Left lung (tissue), 10 donors: Measurements from ENCODE around the gene FFAR4. TPM values are rescaled to one million over a fixed set of nuclear protein-coding genes. Genes with fewer than 3 reads are reported as not detected.

Experiments used
- ATAC-seq: fragments of 200-7000 bp; cut with Tn5 transposase; one replicate; pipeline ENCODE4 v1.9.1; 2020; ENCODE audit warnings: moderate library complexity
- DNase-seq, 4 donors: peaks; one replicate each; pipeline ENCODE4 v3.0.0-alpha.2; 2013 to 2020
- H3K27ac ChIP-seq, 2 donors: fragments of 200-600 bp; sonication (generic) in 1 of 2; one replicate each; pipeline versions ENCODE4 v1.5.0 to v1.8.0; 2020 to 2021
- H3K27me3 ChIP-seq, 2 donors: fragments of 200-600 bp; sonication (generic) in 1 of 2; one replicate each; pipeline versions ENCODE4 v1.5.0 to v1.8.0; 2020 to 2021
- H3K36me3 ChIP-seq, 2 donors: fragments of 200-600 bp; sonication (generic) in 1 of 2; one replicate each; pipeline versions ENCODE4 v1.5.0 to v1.8.0; 2020 to 2021
- H3K4me1 ChIP-seq, 2 donors: fragments of 200-600 bp; one replicate each; pipeline ENCODE4 v1.8.0; 2021
- H3K4me3 ChIP-seq, 2 donors: fragments of 200-600 bp; sonication (generic) in 1 of 2; one replicate each; pipeline versions ENCODE4 v1.5.0 to v1.8.0; 2020 to 2021; ENCODE audit warnings: mild to moderate bottlenecking in 1 of 2
- H3K9me3 ChIP-seq, 2 donors: fragments of 200-600 bp; sonication (generic) in 1 of 2; one replicate each; pipeline versions ENCODE4 v1.5.0 to v1.8.0; 2020 to 2021
- CTCF ChIP-seq, 2 donors: fragments of 200-600 bp; sonication (generic) in 1 of 2; IDR thresholded peaks; one replicate each; pipeline versions ENCODE4 v1.5.0 to v1.8.0; 2021; ENCODE audit warnings: antibody characterized with exemption in 2 of 2
- intact Hi-C, 2 donors: fragments of 100-400 bp; cut with DNase I; formaldehyde crosslinking; loops; one replicate each; pipeline versions ENCODE4 v1.11.2 to v1.14.2; 2022
- polyA plus RNA-seq, 6 donors: library from polyadenylated mRNA; unstranded; fragments of 120-200 nt; gene quantifications; one replicate each; pipeline ENCODE4 v1.2.1, GENCODE V29; 2013; ENCODE audit not compliant: insufficient read length in 6 of 6
- total RNA-seq, 2 donors: library from RNA; stranded (reverse); fragmentation: NEBNext Ultra II Directional; extraction: Animal tissue kit (Norgen Biotek cat#: 25700); gene quantifications; one replicate each; pipeline ENCODE4 v1.2.1, GENCODE V29; 2021
- donor health status: DM: no; HTN: yes; CAD: no.
- donor health status: DM: no; HTN: no; CAD: no.

Gene FFAR4
- total and polyA plus RNA-seq, 8 donors = 0.07 to 4.0 (median 0.20) TPM

GRCh38 chr10:93630625-93631557 is 64.4 kb downstream of the FFAR4 start:
- H3K27me3 ChIP-seq = peaks cover 0 to 4% of the 10 kb centered on the region in 2 donors
- intact Hi-C loops = no loop called here
- DNase-seq (peak in 1 of 4 donors; percentile 13), ATAC-seq (no peak)
- no peaks in the 10 kb centered on the region for H3K4me1 ChIP-seq
- no peaks in the 10 kb centered on the region for H3K9me3 ChIP-seq
- H3K27ac ChIP-seq = no peak overlapping the region
- no peak overlapping the region for H3K4me3 ChIP-seq
- no peak for TF ChIP-seq CTCF (IDR thresholded peaks at IDR 0.05)
- H3K36me3 ChIP-seq = no peaks in the 10 kb centered on the region

Other genes starting within 250 kb of the FFAR4 start
- 100 to 1,000 TPM; 241 to 295 TPM for gene MYOF, start 84.3 kb upstream of the FFAR4 start, total RNA-seq
- 10 to 100 TPM; 54.9 to 69.4 (median 61.5) TPM for gene MYOF, start 84.3 kb upstream of the FFAR4 start, polyA plus RNA-seq
- gene CEP55, start 70.1 kb upstream of the FFAR4 start, total RNA-seq = 1 to 10 TPM; 3.4 to 9.5 TPM
- 10 to 100 TPM; 11.1 to 31.3 (median 15.0) TPM for gene CEP55, start 70.1 kb upstream of the FFAR4 start, polyA plus RNA-seq
- gene RBP4, start 34.6 kb downstream of the FFAR4 start, total RNA-seq = 10 to 100 TPM; 13.8 to 18.4 TPM
- gene RBP4, start 34.6 kb downstream of the FFAR4 start, polyA plus RNA-seq = 1 to 10 TPM in 2 of 6 donors, under 1 TPM in 4; 0.34 to 2.6 (median 0.56) TPM
- not detected for gene PDE6C, start 45.9 kb downstream of the FFAR4 start, total RNA-seq
- 1 to 10 TPM; 1.3 to 1.9 (median 1.6) TPM for gene PDE6C, start 45.9 kb downstream of the FFAR4 start, polyA plus RNA-seq
- 10 to 100 TPM; 13.6 to 15.9 TPM for gene FRA10AC1, start 135.9 kb downstream of the FFAR4 start, total RNA-seq
- gene FRA10AC1, start 135.9 kb downstream of the FFAR4 start, polyA plus RNA-seq = 10 to 100 TPM; 45.4 to 61.6 (median 51.4) TPM
- gene LGI1, start 191.3 kb downstream of the FFAR4 start, total RNA-seq = not detected
- under 1 TPM; 0.07 to 0.13 (median 0.10) TPM for gene LGI1, start 191.3 kb downstream of the FFAR4 start, polyA plus RNA-seq